Measurements from ENCODE around the gene COBLL1.

Gene COBLL1

DNA sequence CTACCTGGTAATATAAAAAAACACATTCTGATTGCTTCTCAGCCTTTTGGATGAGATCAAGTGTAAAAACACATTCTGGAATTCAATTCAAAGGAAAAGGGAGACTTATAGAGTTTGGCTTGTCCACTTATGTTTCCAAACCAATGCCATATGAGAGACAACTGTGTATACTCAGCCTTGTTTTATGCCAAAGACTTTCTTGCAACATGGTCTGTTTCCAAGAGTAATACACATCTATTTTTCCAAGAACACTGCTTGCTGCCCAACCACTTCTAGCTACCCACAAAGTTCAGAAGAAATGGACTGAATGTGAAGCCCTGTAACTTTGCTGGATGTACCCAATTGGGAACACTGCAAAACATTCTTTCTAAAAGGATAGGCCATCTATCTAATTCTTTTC, 172.3 kb downstream of the COBLL1 start:
- TF ChIP-seq ZBTB7A (IDR thresholded peaks at IDR 0.05; ENCODE audit: low read depth) (no peak), CREB1 (IDR thresholded peaks at IDR 0.05; ENCODE audit: low read depth) (no peak), EGR1 (IDR thresholded peaks at IDR 0.05) (no peak), TEAD4 (IDR thresholded peaks at IDR 0.05) (no peak), NFIC (IDR thresholded peaks at IDR 0.05) (no peak), RAD21 (IDR thresholded peaks at IDR 0.05; ENCODE audit: low read depth) (no peak), CEBPB (IDR thresholded peaks at IDR 0.05) (no peak), TAF1 (IDR thresholded peaks at IDR 0.05; ENCODE audit: low read depth) (no peak), FOXM1 (IDR thresholded peaks at IDR 0.05; ENCODE audit: borderline replicate concordance, low read depth) (no peak), TCF12 (IDR thresholded peaks at IDR 0.05; ENCODE audit: low read depth) (no peak), EP300 (IDR thresholded peaks at IDR 0.05; ENCODE audit: borderline replicate concordance) (no peak), YY1 (IDR thresholded peaks at IDR 0.05; ENCODE audit: low read depth) (no peak)
- TF ChIP-seq, protein P1, sequence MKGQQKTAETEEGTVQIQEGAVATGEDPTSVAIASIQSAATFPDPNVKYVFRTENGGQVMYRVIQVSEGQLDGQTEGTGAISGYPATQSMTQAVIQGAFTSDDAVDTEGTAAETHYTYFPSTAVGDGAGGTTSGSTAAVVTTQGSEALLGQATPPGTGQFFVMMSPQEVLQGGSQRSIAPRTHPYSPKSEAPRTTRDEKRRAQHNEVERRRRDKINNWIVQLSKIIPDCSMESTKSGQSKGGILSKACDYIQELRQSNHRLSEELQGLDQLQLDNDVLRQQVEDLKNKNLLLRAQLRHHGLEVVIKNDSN (IDR thresholded peaks at IDR 0.05) = no peak
- TF ChIP-seq, protein P2, sequence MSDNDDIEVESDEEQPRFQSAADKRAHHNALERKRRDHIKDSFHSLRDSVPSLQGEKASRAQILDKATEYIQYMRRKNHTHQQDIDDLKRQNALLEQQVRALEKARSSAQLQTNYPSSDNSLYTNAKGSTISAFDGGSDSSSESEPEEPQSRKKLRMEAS (IDR thresholded peaks at IDR 0.05) = no peak
- TF ChIP-seq, protein P3, sequence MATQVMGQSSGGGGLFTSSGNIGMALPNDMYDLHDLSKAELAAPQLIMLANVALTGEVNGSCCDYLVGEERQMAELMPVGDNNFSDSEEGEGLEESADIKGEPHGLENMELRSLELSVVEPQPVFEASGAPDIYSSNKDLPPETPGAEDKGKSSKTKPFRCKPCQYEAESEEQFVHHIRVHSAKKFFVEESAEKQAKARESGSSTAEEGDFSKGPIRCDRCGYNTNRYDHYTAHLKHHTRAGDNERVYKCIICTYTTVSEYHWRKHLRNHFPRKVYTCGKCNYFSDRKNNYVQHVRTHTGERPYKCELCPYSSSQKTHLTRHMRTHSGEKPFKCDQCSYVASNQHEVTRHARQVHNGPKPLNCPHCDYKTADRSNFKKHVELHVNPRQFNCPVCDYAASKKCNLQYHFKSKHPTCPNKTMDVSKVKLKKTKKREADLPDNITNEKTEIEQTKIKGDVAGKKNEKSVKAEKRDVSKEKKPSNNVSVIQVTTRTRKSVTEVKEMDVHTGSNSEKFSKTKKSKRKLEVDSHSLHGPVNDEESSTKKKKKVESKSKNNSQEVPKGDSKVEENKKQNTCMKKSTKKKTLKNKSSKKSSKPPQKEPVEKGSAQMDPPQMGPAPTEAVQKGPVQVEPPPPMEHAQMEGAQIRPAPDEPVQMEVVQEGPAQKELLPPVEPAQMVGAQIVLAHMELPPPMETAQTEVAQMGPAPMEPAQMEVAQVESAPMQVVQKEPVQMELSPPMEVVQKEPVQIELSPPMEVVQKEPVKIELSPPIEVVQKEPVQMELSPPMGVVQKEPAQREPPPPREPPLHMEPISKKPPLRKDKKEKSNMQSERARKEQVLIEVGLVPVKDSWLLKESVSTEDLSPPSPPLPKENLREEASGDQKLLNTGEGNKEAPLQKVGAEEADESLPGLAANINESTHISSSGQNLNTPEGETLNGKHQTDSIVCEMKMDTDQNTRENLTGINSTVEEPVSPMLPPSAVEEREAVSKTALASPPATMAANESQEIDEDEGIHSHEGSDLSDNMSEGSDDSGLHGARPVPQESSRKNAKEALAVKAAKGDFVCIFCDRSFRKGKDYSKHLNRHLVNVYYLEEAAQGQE (IDR thresholded peaks at IDR 0.05; ENCODE audit: low read depth) = no peak

DNA sequence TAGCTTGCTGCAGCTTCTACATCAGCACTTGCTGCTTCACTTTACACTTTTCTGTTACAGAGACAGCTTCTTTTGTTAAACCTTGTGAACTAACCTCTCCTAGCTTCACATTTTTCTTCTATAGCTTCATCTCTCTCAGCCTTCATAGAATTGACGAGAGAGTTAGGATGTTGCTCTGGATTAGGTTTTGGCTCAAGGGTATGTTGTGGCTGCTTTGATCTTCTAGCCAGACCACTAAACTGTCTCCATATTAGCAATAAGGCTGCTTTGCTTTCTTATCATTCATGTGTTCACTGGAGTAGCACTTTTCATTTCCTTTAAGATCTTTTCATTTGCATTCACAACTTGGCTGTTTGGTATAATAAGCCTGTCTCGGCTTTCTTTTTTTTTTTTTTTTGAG, 174.1 kb downstream of the COBLL1 start:
- no peak for TF ChIP-seq TCF12 (IDR thresholded peaks at IDR 0.05; ENCODE audit: low read depth)
- no peak for TF ChIP-seq ZBTB7A (IDR thresholded peaks at IDR 0.05; ENCODE audit: low read depth)
- TF ChIP-seq EGR1 (IDR thresholded peaks at IDR 0.05) = no peak
- TF ChIP-seq EP300 (IDR thresholded peaks at IDR 0.05; ENCODE audit: borderline replicate concordance) = no peak
- no peak for TF ChIP-seq NFIC (IDR thresholded peaks at IDR 0.05)
- TF ChIP-seq, protein P1 (IDR thresholded peaks at IDR 0.05) = no peak
- TF ChIP-seq, protein P2 (IDR thresholded peaks at IDR 0.05) = no peak
- no peak for TF ChIP-seq YY1 (IDR thresholded peaks at IDR 0.05; ENCODE audit: low read depth)
- TF ChIP-seq TAF1 (IDR thresholded peaks at IDR 0.05; ENCODE audit: low read depth) = no peak

DNA sequence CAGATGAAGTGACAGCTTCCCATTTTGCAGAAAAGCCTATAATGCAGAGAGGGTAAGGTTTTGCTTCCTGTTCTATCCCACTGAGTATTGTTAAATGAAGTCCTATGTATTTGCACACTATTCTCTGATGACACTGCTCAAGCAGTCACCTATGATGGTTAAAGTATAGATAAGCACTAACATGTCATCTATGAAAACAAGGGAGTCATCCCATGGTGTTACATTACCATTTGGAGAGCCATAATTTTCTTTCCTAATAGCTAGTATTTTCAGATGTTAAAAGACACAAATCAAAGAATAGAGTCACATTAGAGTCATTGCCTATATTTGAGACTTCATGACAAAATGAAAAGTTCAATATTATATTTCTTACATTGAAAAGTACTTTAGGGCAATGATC, 177.6 kb downstream of the COBLL1 start:
- TF ChIP-seq FOXM1 (IDR thresholded peaks at IDR 0.05; ENCODE audit: borderline replicate concordance, low read depth) (no peak), EP300 (IDR thresholded peaks at IDR 0.05; ENCODE audit: borderline replicate concordance) (no peak), EGR1 (IDR thresholded peaks at IDR 0.05) (no peak), TAF1 (IDR thresholded peaks at IDR 0.05; ENCODE audit: low read depth) (no peak), YY1 (IDR thresholded peaks at IDR 0.05; ENCODE audit: low read depth) (no peak), NFIC (IDR thresholded peaks at IDR 0.05) (no peak)

DNA sequence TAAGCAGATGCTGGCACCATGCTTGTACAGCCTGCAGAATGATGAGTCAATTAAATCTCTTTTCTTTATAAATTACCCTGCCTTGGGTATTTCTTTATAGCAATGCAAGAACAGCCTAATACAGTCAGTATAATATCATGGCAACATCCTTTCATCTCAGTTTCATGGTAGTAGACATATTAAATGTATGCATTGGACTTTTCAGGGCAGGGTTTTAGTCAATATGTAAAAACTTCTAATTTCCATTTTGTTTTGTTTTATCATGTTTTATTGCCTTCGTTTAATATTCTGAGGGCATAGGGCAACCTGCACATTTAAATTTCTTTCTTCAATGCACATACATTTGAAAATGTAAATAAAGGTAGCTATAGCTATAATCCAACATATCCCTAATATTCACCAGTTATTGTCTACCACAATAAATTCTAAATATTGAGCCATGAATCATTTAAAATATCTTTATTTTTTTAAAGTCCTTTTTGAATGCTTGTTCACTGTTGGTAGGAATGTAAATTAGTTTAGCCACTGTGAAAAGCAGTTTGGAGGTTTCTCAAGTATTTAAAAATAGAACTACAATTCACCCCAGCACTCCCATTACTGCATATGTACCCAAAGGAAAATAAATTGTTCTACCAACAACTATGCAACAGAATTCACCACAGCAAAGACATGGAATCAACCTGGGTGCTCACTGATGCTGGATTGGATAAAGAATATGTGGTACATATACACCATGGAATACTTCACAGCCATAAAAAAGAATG, 178.6 kb downstream of the COBLL1 start:
- TF ChIP-seq YY1 (IDR thresholded peaks at IDR 0.05; ENCODE audit: low read depth) (no peak), CEBPB (IDR thresholded peaks at IDR 0.05) (no peak), RAD21 (IDR thresholded peaks at IDR 0.05; ENCODE audit: low read depth) (no peak), EP300 (IDR thresholded peaks at IDR 0.05; ENCODE audit: borderline replicate concordance) (no peak), TCF12 (IDR thresholded peaks at IDR 0.05; ENCODE audit: low read depth) (no peak), TAF1 (IDR thresholded peaks at IDR 0.05; ENCODE audit: low read depth) (no peak), NFIC (IDR thresholded peaks at IDR 0.05) (no peak), ZBTB7A (IDR thresholded peaks at IDR 0.05; ENCODE audit: low read depth) (no peak), TEAD4 (IDR thresholded peaks at IDR 0.05) (no peak), FOXM1 (IDR thresholded peaks at IDR 0.05; ENCODE audit: borderline replicate concordance, low read depth) (no peak), CREB1 (IDR thresholded peaks at IDR 0.05; ENCODE audit: low read depth) (no peak), EGR1 (IDR thresholded peaks at IDR 0.05) (no peak)
- TF ChIP-seq, protein P1 (IDR thresholded peaks at IDR 0.05) = no peak
- TF ChIP-seq, protein P3 (IDR thresholded peaks at IDR 0.05; ENCODE audit: low read depth) = no peak
- TF ChIP-seq, protein P2 (IDR thresholded peaks at IDR 0.05) = no peak

DNA sequence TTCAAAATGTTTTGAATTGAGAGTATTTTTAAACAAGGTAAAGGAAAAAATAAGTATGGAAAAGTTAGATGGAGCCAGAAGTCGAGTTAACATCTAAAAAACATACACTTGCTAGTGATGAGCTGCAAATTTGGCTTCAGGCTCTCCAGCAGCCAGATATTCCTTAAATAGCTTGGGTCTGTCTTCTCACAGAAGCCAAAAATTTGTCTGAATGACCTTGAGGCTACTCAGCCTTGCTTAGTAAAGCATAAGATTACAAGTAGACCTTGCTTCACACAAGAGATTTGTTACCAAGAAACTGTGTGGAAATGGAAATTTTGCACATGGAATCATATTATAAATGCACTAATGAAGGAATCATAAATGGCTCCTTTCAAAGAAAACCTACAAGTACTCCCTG, 179.6 kb downstream of the COBLL1 start:
- TF ChIP-seq CREB1 (IDR thresholded peaks at IDR 0.05; ENCODE audit: low read depth) (no peak), ZBTB7A (IDR thresholded peaks at IDR 0.05; ENCODE audit: low read depth) (no peak)

Data from Ishikawa (cell line).